Thyroid gland (tissue), 4 donors: ENCODE data around the gene MTCL1.

Experiments used
- CTCF ChIP-seq, 6 experiments: fragments of 200-600 bp in 3 of 6; fragments of 450-650 bp in 3 of 6; sonication (generic) in 3 of 6; IDR thresholded peaks; one replicate each; pipeline ENCODE4 v1.5.1; 2016 to 2019; ENCODE audit warnings: antibody characterized with exemption in 6 of 6, mild to moderate bottlenecking in 2 of 6, inconsistent platforms in 1 of 6, moderate library complexity in 1 of 6
- POLR2A ChIP-seq, 2 donors: fragments of 450-650 bp; IDR thresholded peaks; one replicate each; pipeline ENCODE4 v1.6.1; 2017; ENCODE audit warnings: antibody characterized with exemption in 2 of 2, mild to moderate bottlenecking in 2 of 2, moderate library complexity in 1 of 2

- TF ChIP-seq POLR2A (IDR thresholded peaks at IDR 0.05) (no peak), CTCF (IDR thresholded peaks at IDR 0.05) (no peak)
These were observed 40.1 kb downstream of the MTCL1 start for GRCh38 chr18:8745355-8746014.
